GM12878 (cell line): ENCODE measurements around the gene NOS1AP. TPM values are rescaled to one million over a fixed set of nuclear protein-coding genes. Genes with fewer than 3 reads are reported as not detected.

Experiments used
- ATAC-seq: fragments of 200-7000 bp; cut with Tn5 transposase; 3 replicates; pipeline ENCODE4 v1.9.1; 2020; ENCODE audit warnings: mild to moderate bottlenecking, moderate library complexity
- BruUV-seq: library from RNA; stranded (reverse); fragments of 400-500 nt; replicated peaks from 2 replicates; lab custom pipeline; 2021; lab: Mats Ljungman, UMichigan
- CTCF ChIA-PET: fragments of 300-600 bp; sonication (Branson Sonifier 250); formaldehyde crosslinking; extraction: SDS; loops from one replicate; lab custom pipeline; 2021; ENCODE audit warnings: inconsistent platforms; lab: Yijun Ruan, JAX
- POLR2A ChIA-PET: fragments of 350-600 bp; formaldehyde crosslinking; extraction: SDS; loops from one replicate; lab custom pipeline; 2021; ENCODE audit warnings: inconsistent platforms; lab: Charles Lee
- RAD21 ChIA-PET: fragments of 300-600 bp; sonication (Branson Sonifier 250); formaldehyde crosslinking; loops from one replicate; lab custom pipeline; 2023; ENCODE audit warnings: antibody characterized with exemption; ENCODE audit not compliant: unreplicated experiment; lab: Charles Lee
- SMC1A ChIA-PET: fragments of 300-600 bp; sonication (Branson Sonifier 250); formaldehyde crosslinking; loops from one replicate; lab custom pipeline; 2023; ENCODE audit not compliant: unreplicated experiment, uncharacterized antibody; lab: Charles Lee
- DNase-seq: peaks from one replicate; pipeline ENCODE4 v3.0.0-alpha.2; 2011; ENCODE audit warnings: low read depth, low spot score
- FAIRE-seq: peaks from 3 replicates; lab custom pipeline; 2011; peaks lifted over from hg19 to GRCh38; lab: Jason Lieb, UNC
- H2AFZ ChIP-seq: 2 replicates; pipeline ENCODE4 v1.6.0; 2011; ENCODE audit warnings: low read depth, low read length, control low read depth; ENCODE audit not compliant: control insufficient read depth
- H3K27ac ChIP-seq: 2 replicates; pipeline ENCODE4 v1.5.1; 2011; ENCODE audit warnings: control low read depth; ENCODE audit not compliant: control insufficient read depth, insufficient read depth
- H3K27me3 ChIP-seq, 2 experiments: replicated peaks in 1 of 2; 2 replicates each; pipeline versions ENCODE4 v1.6.0 to v1.6.1; 2011; ENCODE audit warnings: low read length in 1 of 2; ENCODE audit not compliant: control insufficient read depth in 2 of 2, insufficient read depth in 2 of 2
- H3K36me3 ChIP-seq, 2 experiments: 2 replicates each; pipeline ENCODE4 v1.5.1; 2011; ENCODE audit warnings: low read length in 1 of 2; ENCODE audit not compliant: control insufficient read depth in 2 of 2, insufficient read depth in 2 of 2
- H3K4me1 ChIP-seq: 2 replicates; pipeline ENCODE4 v1.6.1; 2011; ENCODE audit warnings: mild to moderate bottlenecking, low read length, moderate library complexity, mixed read lengths; ENCODE audit not compliant: control insufficient read depth, insufficient read depth
- H3K4me2 ChIP-seq: 2 replicates; pipeline ENCODE4 v1.6.0; 2011; ENCODE audit warnings: control low read depth; ENCODE audit not compliant: control insufficient read depth, insufficient read depth
- H3K4me3 ChIP-seq: fragments of 200-600 bp; sonication (generic); 2 replicates; pipeline ENCODE4 v1.5.1; 2016
- H3K79me2 ChIP-seq: 2 replicates; pipeline ENCODE4 v1.6.0; 2011; ENCODE audit warnings: low read length; ENCODE audit not compliant: control insufficient read depth, insufficient read depth
- H3K9ac ChIP-seq: 2 replicates; pipeline ENCODE4 v1.8.0; 2011; ENCODE audit warnings: low read length, control low read depth, mixed read lengths; ENCODE audit not compliant: control insufficient read depth, insufficient read depth
- H3K9me3 ChIP-seq: replicated peaks from 3 replicates; pipeline ENCODE4 v1.5.1; 2011; ENCODE audit warnings: mild to moderate bottlenecking, low read length; ENCODE audit not compliant: control insufficient read depth, insufficient read depth
- H4K20me1 ChIP-seq: 2 replicates; pipeline ENCODE4 v1.6.0; 2011; ENCODE audit not compliant: control insufficient read depth, insufficient read depth
- ATF3 ChIP-seq: IDR thresholded peaks from 2 replicates; pipeline ENCODE4 v1.6.1; 2011; ENCODE audit warnings: low read depth, mild to moderate bottlenecking, low read length, moderate library complexity, borderline replicate concordance; ENCODE audit errors: extremely low read depth
- CBFB ChIP-seq: IDR thresholded peaks from 2 replicates; pipeline ENCODE4 v1.6.1; 2016; ENCODE audit warnings: antibody characterized with exemption, low read depth
- CBX5 ChIP-seq: sonication (generic); IDR thresholded peaks from 2 replicates; pipeline ENCODE4 v1.6.1; 2016; ENCODE audit warnings: low read depth, moderate library complexity, mild to moderate bottlenecking, inconsistent platforms
- CEBPB ChIP-seq, 2 experiments: fragments of 150-350 bp in 1 of 2; IDR thresholded peaks; 2 replicates each; pipeline ENCODE4 v1.6.1; 2012 to 2014; ENCODE audit warnings: low read depth in 2 of 2, low read length in 2 of 2, borderline replicate concordance in 1 of 2, inconsistent platforms in 1 of 2
- CHD4 ChIP-seq: fragments of 200-600 bp; sonication (generic); IDR thresholded peaks from 2 replicates; pipeline ENCODE4 v1.6.1; 2016; ENCODE audit warnings: mild to moderate bottlenecking
- DPF2 ChIP-seq: fragments of 450-650 bp; IDR thresholded peaks from 2 replicates; pipeline ENCODE4 v1.6.1; 2017; ENCODE audit warnings: mild to moderate bottlenecking
- EED ChIP-seq: sonication (generic); IDR thresholded peaks from 2 replicates; pipeline ENCODE4 v1.6.1; 2016; ENCODE audit warnings: antibody characterized with exemption, low read depth
- FOS ChIP-seq: IDR thresholded peaks from 3 replicates; pipeline ENCODE4 v1.6.1; 2011; ENCODE audit warnings: borderline replicate concordance; ENCODE audit not compliant: insufficient read length; ENCODE audit errors: extremely low read depth
- MAX ChIP-seq: IDR thresholded peaks from 2 replicates; pipeline ENCODE4 v1.6.1; 2012; ENCODE audit warnings: low read depth, low read length, improper control_type of control experiment
- NFXL1 ChIP-seq: fragments of 450-650 bp; IDR thresholded peaks from 2 replicates; pipeline ENCODE4 v1.6.1; 2017; ENCODE audit warnings: antibody characterized with exemption, mild to moderate bottlenecking, borderline replicate concordance
- RBBP5 ChIP-seq: fragments of 200-600 bp; sonication (generic); conservative IDR thresholded peaks from 2 replicates; pipeline ENCODE4 v1.6.1; 2016
- SP1 ChIP-seq: IDR thresholded peaks from one replicate; pipeline ENCODE4 v1.6.1; 2011; ENCODE audit warnings: low read depth, low read length
- SREBF1 ChIP-seq: IDR thresholded peaks from 2 replicates; pipeline ENCODE4 v1.6.1; 2012; ENCODE audit warnings: mild to moderate bottlenecking, low read length
- TAF1 ChIP-seq: IDR thresholded peaks from 2 replicates; pipeline ENCODE4 v1.6.1; 2011; ENCODE audit warnings: mild to moderate bottlenecking, low read depth, low read length, borderline replicate concordance
- YY1 ChIP-seq: IDR thresholded peaks from 2 replicates; pipeline ENCODE4 v1.6.1; 2011; ENCODE audit warnings: low read depth, mild to moderate bottlenecking, low read length
- ZBED1 ChIP-seq: IDR thresholded peaks from 2 replicates; pipeline ENCODE4 v1.6.1; 2016; ENCODE audit warnings: borderline replicate concordance
- ZBTB33 ChIP-seq: fragments of 450-650 bp; IDR thresholded peaks from 2 replicates; pipeline ENCODE4 v1.6.1; 2017; ENCODE audit warnings: mild to moderate bottlenecking
- ZBTB4 ChIP-seq: fragments of 450-650 bp; formaldehyde crosslinking; IDR thresholded peaks from 2 replicates; pipeline ENCODE4 v1.4.0; 2022; ENCODE audit warnings: mild to moderate bottlenecking, moderate library complexity
- ZNF207 ChIP-seq: fragments of 450-650 bp; IDR thresholded peaks from 2 replicates; pipeline ENCODE4 v1.6.1; 2014; ENCODE audit warnings: antibody characterized with exemption, mild to moderate bottlenecking, borderline replicate concordance
- ZNF622 ChIP-seq: fragments of 450-650 bp; IDR thresholded peaks from 2 replicates; pipeline ENCODE4 v1.6.1; 2017; ENCODE audit warnings: mild to moderate bottlenecking, inconsistent platforms
- ZSCAN29 ChIP-seq: fragments of 450-650 bp; IDR thresholded peaks from 2 replicates; pipeline ENCODE4 v1.6.1; 2017; ENCODE audit warnings: mild to moderate bottlenecking, moderate library complexity
- WGBS: methylation state at CpG from one replicate; pipeline ENCODE4 v1.1.6; 2016; ENCODE audit warnings: low lambda C conversion rate; ENCODE audit not compliant: insufficient replicate concordance, insufficient coverage; ENCODE audit errors: missing lambda C conversion rate; 5-methylcytosine and 5-hydroxymethylcytosine counted together
- in situ Hi-C: fragments of 300-500 bp; cut with MboI; formaldehyde crosslinking; loops from 9 replicates; pipeline ENCODE4 v1.14.3; 2018; ENCODE audit warnings: mixed read lengths
- intact Hi-C: fragments of 100-400 bp; cut with micrococcal nuclease; formaldehyde crosslinking; loops from one replicate; pipeline ENCODE4 v1.14.2; 2022; ENCODE audit not compliant: unreplicated experiment
- polyA plus RNA-seq, 11 experiments: library from polyadenylated mRNA; depleted of rRNA in 4 of 11; unstranded in 6 of 11; stranded (reverse) in 5 of 11; fragments of >200 nt; fragmentation: Nextera tagmentation in 4 of 11; fragmentation: Illumina TruSeq in 1 of 11; extraction: Ambion mirVana in 4 of 11; extraction: Trizol in 1 of 11; gene quantifications; 1 replicate in 1 of 11; 2 replicates in 10 of 11; pipeline versions ENCODE4 v1.2.1 to v1.2.3, GENCODE V29; 2011 to 2016; ENCODE audit warnings: inconsistent platforms in 2 of 11, missing spikeins in 2 of 11, low read depth in 1 of 11
- total RNA-seq, 4 experiments: library from RNA; depleted of rRNA in 3 of 4; stranded (reverse); fragments of >200 nt in 3 of 4; fragmentation: Illumina TruSeq in 1 of 4; extraction: Trizol in 1 of 4; gene quantifications; 2 replicates each; pipeline versions ENCODE4 v1.2.1 to v1.2.3, GENCODE V29; 2013 to 2021

NOS1AP gene
- total and polyA plus RNA-seq, 10 of the 15 experiments (the other 5 are each of a cell fraction or from before 2014, with no cell fraction given): 0.03 to 0.15 TPM; not detected in 8

DNA sequence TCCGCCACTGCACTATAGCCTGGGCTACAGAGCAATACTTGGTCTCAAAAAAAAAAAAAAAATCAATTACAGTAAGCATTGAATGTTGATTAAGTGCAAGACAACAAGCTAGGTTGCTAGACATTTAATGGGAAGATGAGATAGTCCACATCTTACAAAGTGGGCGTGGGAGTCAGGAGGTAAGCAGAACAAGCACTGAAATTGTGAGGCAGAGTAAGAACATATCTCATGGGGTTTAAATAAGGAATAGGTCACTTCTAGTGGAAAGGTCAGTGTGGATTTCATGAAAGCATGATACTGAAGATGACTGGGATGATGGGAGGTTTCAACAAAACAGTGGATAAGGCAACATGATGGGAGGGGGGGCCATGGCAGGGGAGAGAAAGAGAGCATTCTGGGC lies 44.0 kb upstream of the NOS1AP start (continued):
- TF ChIP-seq CBX5 (no peak), ZBED1 (no peak)

GRCh38 chr1:162026881-162027280 lies 42.6 kb upstream of the NOS1AP start:
- Histone ChIP-seq H3K9me3 (no peaks in the 10 kb centered on the region; the same call in 1 of the 3 replicates), H3K4me1 (peaks cover 5% of the 10 kb centered on the region), H3K79me2 (no peaks in the 10 kb centered on the region), H3K27me3 (peaks cover 7 to 12% of the 10 kb centered on the region in 2 experiments; a peak in 3 of 4 replicates), H4K20me1 (no peaks in the 10 kb centered on the region), H3K27ac (no peak overlapping the region), H3K9ac (no peak overlapping the region), H3K4me2 (no peak overlapping the region), H3K4me3 (no peak overlapping the region), H2AFZ (no peak overlapping the region), H3K36me3 (no peaks in the 10 kb centered on the region)
- FAIRE-seq (no peak), ATAC-seq (no peak), DNase-seq (no peak)
- WGBS: 48% methylated on average over 2 of the region's 2 CpGs
- TF ChIP-seq ZBTB4 (CRISPR knock-in tag) (no peak), CHD4 (no peak), EED (no peak), ZSCAN29 (no peak), SP1 (no peak), ZNF622 (no peak), NFXL1 (no peak), ZNF207 (no peak), TAF1 (no peak), ATF3 (no peak), CEBPB (IDR thresholded peaks at IDR 0.05; ENCODE audit: borderline replicate concordance in 1 of 2, low read depth in 2 of 2, low read length in 2 of 2) (no peak), MAX (no peak), CBFB (no peak), SREBF1 (no peak), ZBTB33 (no peak), FOS (no peak), RBBP5 (no peak), DPF2 (no peak), YY1 (no peak)
- ChIA-PET CTCF (interaction anchor here (0.8 to 1.4 kb wide), 3 partner anchors 15 to 234 kb away, joined by 3 to 4 read pairs (median 3); no protein-coding TSS in a partner anchor), POLR2A (no interaction called here), SMC1A (no interaction called here), RAD21 (interaction anchor here (1.0 kb wide), 1 partner anchor 235 kb away, joined by 3 read pairs; no protein-coding TSS in a partner anchor)
- intact Hi-C loops: no loop called here
- in situ Hi-C loops: no loop called here
- BruUV-seq: no TSS peak
